Fibroblast of skin of right quadriceps (primary cell): ENCODE results near the gene TP53BP2.
A peak's percentile ranks its signal among the peaks of the same experiment; 100 is the strongest.
"Not testable (repeated sequence)": the region's sequence is repeated elsewhere in the genome, so short reads cannot be mapped to it uniquely, and the experiment has no call there.

Experiments
- DNase-seq: peaks from one replicate; pipeline ENCODE4 v3.0.0-alpha.2; 2013

TP53BP2 gene, protein sequence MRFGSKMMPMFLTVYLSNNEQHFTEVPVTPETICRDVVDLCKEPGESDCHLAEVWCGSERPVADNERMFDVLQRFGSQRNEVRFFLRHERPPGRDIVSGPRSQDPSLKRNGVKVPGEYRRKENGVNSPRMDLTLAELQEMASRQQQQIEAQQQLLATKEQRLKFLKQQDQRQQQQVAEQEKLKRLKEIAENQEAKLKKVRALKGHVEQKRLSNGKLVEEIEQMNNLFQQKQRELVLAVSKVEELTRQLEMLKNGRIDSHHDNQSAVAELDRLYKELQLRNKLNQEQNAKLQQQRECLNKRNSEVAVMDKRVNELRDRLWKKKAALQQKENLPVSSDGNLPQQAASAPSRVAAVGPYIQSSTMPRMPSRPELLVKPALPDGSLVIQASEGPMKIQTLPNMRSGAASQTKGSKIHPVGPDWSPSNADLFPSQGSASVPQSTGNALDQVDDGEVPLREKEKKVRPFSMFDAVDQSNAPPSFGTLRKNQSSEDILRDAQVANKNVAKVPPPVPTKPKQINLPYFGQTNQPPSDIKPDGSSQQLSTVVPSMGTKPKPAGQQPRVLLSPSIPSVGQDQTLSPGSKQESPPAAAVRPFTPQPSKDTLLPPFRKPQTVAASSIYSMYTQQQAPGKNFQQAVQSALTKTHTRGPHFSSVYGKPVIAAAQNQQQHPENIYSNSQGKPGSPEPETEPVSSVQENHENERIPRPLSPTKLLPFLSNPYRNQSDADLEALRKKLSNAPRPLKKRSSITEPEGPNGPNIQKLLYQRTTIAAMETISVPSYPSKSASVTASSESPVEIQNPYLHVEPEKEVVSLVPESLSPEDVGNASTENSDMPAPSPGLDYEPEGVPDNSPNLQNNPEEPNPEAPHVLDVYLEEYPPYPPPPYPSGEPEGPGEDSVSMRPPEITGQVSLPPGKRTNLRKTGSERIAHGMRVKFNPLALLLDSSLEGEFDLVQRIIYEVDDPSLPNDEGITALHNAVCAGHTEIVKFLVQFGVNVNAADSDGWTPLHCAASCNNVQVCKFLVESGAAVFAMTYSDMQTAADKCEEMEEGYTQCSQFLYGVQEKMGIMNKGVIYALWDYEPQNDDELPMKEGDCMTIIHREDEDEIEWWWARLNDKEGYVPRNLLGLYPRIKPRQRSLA

DNA sequence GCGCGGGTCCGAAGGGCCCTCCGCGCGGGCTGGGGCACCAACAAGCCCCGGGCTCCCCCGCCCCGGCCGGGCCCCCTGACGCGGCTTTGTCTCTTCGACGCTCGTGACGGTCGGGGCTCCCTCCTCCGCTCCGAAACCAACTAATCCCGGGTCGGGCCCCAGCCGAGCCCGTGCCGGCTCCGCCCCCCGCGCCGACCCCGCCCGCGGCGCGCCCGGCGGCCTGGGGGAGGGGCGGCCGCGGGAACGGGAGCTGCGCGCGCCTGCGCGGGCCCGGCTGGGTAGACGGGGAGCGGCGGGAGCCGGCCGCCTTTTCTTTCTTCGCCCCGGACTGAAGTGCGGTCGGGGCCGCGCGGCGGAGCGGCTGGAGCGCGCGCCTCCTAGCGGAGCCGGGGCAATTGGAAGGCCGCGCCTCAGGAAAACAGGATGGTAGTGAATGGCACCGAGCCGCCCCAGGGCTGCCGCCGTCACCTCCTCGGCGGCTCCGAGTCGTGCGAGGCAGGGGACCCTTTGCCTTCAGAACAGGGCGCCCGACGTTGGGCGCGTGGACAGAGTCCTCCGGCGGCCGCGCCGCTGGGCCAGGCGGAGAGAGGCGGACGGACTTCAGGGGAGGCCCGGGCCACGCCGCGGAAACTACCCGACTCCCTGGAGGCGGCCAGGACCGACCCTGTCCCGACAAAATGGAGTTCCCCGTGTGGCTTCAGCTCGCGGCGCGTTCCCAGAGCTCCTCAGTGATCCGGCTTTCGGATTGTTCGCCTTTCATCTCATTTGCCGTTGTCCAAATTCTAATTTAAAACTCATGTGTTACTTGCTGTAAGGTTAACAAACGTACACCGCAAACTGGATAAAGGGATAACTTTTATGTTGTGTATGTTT lies at the start of gene TP53BP2:
Gene TP53BP2, minus strand, starts transcription at position 138 of the 873 bp plus-strand sequence. CDS start 267 bp downstream, outside the sequence.
- DNase-seq = peak; percentile 90

DNA sequence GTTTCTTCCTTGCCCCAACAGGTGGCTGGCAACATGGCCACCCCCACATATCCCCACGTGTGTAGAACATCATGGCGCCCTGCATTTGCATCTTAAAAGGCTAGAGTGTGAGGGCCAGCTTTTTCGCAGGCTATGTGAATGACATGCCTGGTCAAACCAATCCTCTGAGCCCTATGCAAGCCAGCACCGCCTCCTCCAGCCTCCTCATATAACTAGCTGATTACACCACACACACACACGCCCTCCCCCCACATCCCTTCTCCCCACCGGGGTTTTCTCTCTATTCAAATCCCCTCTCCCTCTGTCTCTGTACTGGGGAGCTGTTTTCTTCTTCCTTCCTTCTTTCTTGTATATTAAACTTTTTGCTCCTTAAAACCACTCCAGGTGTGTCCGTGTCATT lies 44.7 kb upstream of the TP53BP2 start:
- DNase-seq = not testable (repeated sequence)

DNA sequence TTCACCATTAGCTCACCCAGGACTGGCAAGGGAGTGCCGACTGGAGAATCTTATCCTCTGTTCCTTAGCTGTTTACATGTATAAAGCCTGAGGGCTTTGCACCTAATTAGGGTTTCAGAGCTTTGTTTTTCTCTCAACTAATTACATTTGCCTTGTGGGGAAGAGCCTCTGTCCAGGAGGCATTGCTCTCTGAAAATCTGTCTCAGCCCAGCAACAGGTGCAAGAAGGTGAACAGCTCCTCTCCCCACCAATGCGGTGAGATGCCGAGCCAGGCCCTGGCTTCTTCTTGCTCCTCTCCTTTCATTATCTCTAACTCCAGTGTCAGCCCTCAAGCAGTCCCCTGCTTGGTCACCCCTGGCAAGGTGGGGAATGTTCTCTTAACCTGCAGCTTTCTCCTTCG lies 43.6 kb upstream of the TP53BP2 start:
- DNase-seq = not testable (repeated sequence)

DNA sequence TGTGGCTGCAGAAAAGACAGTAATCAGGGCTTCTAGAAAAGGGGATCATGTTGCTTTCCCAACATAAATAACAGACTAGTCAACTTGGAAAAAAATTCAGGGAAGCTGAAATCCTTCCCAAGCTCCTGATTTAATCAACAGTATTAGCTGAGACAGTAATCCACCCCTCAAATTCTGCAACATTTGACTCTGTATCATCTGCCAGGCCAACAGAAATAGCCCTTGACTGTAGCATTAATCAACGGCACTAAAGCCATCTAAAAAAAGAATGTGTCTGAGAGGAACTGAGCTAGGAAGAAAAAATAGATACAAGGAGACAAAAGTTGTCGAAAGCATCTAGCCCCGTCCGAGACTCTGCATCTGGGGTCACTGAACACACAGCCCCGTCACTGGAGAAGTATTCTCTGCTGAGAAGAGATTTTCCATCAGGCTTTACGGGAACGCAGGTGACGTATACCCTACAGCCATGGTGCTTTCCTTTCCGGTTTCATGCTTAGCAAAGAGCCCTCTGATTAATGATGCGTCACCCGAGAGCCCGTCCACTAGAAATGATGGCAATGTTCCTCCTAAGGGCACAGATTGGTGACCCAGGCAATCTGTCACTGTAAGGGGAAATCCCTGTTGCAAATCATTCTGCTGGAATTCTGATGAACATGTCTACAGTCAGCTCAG lies 42.1 kb upstream of the TP53BP2 start:
- peak; percentile 96 for DNase-seq

DNA sequence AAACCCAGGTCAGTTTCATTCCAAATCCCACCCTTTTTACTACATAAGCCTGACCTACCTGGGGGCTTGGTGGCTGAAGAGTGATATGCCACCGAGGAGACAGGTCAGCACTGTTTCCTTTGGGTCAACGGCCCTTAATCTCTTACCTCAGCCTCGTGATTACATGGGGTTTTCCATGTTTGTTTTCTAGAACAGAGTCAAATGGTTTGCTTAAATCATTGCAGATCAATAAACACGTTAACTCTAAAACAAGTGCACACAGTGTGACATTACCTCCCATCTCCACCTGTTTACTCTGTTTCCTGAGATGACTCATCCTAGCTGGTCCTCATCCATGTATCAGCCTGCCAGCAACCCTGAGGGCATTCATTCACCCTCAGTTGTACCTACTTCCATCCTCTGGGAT lies 40.8 kb upstream of the TP53BP2 start:
- DNase-seq = no peak

DNA sequence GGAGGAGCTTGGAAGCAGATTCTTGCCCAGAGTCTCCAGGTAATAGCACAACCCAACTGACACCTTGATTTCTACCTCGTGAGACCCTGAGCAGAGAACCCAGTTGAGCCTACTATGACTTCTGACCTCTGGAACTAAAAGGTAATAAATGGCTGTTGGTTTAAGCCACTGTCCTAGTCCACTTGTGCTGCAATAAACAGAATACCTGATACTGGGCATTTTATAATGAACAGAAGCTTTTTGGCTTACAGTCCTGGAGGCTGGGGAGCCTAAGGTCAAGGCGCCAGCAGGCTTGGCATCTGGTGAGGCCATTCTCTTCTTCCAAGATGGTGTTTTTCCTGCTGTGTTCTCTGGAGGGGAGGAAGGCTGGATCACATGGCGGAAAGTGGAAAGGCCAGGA lies 39.9 kb upstream of the TP53BP2 start:
- no peak for DNase-seq

DNA sequence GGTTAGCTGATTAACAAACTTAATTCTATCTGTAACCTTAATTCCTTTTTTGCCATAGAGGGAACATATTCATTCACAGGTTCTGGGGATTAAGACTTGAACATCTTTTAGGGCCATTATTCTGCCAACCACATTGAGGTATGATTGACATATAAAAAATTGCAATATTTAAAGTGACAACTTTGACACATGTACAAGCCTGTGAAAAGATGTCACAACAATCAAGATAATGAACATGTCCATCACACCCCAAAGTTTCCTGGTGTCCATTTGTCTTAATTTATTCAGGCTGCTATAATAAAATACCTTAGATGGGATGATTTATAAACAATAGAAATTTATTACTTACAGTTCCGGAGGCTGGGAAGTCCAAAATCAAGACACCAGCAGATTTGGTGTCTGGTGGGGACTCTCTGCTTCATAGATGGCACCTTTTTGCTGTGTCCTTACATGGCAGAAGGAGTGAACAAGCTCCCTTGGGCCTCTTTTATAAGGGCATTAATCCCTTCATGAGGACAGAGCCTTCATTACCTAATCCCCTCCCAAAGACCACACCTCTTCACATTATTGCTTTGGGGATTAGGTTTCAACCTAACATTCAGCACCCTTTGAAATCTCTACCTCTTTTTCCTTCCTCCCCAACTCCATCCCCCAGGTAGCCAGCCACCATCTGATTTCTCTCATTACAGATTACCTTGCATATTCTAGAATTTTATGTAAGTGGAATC lies 33.0 kb upstream of the TP53BP2 start:
- DNase-seq = no peak

DNA sequence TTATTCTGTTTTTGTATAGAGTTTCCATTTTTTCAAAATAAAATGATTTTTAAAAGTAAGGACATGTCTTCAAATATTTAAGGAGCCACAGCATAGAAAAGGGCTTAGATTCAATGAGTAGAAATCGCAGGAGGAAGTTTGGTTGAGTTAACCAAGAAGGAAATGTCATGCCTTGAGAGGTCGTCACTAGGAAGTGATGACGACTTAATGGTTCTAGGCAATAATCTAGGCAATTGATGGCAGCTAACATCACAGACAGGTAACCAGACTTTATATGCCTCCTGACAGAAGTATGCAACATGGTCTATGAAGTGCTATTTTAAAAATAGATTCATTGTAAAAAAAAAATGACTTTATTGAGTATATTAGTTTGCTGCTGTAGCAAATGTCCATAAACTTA lies 32.1 kb upstream of the TP53BP2 start:
- DNase-seq = no peak

DNA sequence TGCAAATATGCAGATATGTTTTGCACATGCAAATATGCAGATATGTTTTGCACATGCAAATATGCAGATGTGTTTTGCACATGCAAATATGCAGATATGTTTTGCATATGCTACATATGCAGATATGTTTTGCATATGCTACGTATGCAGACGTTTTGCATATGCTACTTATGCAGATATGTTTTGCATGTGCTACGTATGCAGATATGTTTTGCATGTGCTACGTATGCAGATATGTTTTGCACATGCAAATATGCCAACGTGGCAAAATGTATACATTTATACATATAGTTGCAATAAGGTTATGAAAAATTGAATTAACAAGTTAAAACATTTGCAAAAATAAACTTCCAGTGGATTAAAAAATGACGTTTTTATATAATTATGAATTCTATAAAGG lies 30.8 kb upstream of the TP53BP2 start:
- DNase-seq = no peak

DNA sequence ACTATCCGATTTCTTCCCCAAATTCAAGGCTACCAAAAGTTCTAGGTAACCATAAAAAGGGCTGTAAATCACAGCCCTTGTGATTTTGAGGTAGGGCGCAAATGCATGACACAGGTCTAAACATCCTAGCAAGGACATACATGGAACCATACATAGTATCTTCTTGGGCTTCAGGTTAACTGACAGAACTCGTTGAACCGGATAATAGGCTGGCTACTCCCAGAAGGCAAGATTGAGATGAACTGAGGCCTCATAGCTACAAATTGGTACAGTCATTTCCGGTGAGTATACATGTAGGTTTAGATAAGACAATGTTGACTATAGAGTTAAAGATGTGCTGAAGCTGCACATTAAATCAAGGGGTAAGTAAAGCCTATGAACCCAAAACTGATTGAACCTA lies 27.3 kb upstream of the TP53BP2 start:
- DNase-seq = no peak

DNA sequence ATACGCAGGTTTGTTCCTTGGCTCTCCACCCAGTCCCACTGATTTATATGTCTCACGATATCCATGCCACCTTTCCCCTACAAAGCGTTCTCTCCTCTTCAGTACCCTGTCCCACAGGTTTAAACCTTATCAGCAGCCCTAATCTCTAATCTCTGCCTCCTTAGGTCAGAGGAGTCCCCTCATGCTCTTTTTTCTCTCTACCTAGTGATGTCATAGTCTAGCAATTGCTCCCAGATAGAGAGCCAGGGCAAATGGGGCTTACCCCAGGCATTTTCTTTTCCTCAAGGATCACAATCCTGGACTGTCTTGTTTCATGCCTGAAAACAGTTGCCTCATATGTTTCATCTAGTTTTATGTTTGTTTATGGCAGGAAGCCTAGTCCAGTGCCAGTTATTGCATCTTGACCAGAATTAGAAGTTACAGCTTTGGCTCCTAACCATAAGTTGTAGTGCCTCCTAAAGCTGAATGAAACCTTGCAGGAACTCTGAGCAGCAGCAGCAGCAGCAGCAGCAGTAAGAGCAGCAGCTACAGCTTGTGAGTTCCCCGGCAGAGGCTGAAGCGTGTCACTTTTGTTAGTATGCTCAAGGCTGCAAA lies 26.7 kb upstream of the TP53BP2 start:
- no peak for DNase-seq

DNA sequence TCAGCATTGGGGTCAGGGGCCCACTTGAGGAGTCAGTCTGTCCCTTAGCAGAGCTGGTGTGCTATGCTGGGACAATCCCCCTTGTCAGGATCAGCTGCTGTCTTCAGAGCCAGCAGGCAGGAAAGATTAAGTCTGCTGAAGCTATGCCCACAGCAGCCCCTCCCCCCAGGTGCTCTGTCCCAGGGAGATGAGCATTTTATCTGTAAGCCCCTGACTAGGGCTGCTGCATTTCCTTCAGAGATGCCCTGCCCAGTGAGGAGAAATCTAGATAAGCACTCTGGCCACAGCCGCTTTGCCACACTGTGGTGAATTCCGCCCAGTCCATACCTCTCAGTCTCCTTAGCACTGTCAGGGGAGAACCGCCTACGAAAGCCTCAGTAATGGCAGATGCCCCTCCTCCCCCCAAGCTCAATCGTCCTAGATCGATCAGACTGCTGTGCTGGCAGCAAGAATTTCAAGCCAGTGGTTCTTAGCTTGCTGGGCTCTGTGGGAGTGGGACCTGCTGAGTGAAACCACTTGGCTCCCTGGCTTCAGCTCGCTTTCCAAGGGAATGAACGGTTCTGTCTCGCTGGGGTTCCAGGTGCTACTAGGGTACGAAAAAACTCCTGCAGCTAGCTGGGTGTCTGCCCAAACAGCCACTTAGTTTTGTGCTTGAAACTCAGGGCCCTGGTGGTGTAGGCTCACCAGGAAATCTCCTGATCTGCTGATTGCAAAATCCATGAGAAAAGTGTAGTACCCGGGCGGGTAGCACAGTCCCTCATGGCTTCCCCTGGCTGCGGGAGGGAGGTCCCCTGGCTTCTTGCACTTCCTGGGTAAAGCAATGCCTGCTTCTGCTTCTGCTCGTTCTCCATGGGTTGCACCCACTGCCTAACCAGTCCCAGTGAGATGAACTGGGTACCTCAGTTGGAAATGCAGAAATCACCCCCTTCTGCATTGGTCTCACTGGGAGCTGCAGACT lies 25.1 kb upstream of the TP53BP2 start:
- no peak for DNase-seq

DNA sequence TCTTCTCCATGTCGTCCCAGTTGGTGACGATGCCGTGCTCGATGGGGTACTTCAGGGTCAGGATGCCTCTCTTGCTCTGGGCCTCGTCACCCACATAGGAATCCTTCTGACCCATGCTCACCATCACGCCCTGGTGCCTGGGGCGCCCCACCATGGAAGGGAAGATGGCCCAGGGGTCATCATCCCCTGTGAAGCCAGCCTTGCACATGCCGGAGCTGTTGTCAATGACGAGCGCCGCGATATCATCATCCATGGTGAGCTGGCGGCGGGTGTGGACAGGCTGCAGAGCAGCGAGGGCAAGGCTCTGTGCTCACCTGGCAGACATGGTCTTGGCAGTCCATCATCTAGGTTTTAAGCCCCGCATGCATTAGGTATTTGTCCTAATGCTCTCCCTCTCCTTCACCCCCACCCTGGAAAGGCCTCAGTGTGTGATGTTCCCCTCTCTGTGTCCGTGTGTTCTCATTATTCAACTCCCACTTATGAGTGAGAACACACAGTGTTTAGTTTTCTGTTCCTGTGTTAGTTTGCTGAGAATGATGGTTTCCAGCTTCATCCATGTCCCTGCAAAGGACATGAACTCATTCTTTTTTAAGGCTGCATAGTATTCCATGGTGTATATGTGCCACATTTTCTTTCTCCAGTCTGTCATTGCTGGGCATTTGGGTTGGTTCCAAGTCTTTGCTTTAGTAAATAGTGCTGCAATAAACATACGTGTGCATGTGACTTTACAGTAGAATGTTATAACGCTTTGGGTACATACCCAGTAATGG lies 19.0 kb upstream of the TP53BP2 start:
- not testable (repeated sequence) for DNase-seq

DNA sequence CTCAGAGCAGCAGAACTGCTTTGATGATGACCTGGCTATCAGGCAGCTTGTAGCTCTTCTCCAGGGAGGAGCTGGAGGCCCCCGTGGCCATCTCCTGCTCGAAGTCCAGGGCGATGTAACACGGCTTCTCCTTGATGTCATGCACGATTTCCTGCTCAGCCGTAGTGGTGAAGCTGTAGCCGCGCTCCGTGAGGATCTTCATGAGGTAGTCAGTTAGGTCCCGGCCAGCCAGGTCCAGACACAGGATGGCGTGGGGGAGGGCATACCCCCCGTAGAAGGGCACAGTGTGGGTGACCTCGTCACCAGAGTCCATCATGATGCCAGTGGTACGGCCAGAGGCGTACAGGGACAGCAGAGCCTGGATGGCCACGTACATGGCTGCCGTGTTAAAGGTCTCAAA lies 18.3 kb upstream of the TP53BP2 start:
- DNase-seq = no peak

DNA sequence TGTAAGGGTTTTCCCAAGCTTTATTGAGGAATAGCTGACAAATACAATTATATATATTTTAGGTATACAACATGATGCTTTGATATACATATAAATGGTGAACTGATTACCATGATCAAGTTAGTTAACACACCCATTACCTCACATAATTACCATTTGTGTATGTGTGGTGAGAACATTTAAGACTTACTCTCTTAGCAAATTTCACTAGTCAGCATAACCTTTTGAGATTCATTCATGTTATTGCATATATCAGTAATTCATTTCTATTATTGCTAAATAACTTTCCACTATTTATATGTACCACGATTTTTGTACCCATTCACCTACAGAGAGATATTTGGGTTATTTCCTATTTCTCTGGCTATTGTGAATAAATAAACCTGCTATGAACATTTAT lies 16.2 kb upstream of the TP53BP2 start:
- no peak for DNase-seq

DNA sequence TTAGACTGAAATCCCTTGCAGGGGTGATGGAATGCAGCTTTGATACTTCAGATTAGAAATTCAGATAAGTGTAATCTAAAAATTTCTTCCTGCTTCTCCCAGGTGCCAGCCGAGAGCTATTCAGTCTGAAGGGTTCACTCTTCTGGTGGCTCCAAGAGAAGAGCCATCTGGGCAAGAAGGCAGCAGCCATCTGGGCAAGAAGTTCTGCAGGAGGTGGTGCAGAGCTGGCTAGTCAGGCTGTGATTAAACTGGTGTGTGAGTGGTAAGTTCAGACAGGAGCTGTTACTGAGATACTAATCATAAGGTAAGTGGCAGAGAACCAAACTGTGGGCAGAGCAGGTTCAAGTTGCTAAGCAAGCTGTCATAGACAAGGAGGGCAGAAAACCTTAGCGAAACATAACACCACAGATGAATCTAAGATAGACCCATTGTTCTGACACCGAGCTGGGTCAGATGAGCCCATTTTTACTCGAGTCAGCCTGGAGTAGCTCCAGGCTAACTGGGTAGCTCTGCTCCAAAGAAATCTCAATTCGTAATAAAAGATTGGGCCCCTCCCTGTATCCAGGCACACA lies 14.4 kb upstream of the TP53BP2 start:
- DNase-seq = no peak

DNA sequence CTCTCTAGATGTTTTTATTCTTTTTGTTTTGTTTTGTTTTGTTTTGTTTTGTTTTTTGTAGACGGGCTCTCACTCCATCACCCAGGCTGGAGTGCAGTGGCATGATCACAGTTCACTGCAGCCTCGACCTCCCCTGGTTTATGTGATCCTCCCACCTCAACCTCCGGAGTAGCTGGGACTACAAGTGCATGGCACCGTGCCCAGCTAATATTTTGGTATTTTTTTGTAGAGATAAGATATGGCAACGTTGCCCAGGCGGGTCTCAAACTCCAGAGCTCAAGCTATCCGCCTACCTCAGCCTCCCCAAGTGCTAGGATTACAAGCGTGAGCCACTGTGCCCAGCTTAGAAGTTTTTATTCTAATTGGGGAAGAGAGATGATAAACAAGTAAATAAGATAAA lies 13.3 kb upstream of the TP53BP2 start:
- DNase-seq = no peak

DNA sequence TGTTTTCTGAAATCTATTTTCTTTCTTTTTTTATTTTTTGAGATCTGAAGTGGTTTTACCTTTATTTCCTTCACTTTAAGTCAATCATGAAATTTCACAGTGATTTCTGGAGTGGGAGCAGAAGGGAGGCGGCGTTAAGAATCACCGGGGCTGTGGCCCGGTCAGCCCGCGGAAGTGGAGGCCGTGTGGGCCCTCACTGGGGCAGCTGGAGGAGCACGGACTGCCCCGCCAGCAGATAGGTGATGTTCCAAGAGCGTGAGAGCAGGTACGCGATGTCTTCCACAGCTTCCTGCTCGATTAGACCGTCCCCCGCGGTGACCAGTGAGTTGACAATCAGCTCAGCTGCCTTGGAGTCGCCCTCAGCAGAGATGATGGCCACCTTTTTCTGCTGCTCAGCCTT lies 10.6 kb upstream of the TP53BP2 start:
- DNase-seq = no peak
